AG04450 (cell line): Measurements from ENCODE around the gene CD69. TPM values are rescaled to one million over a fixed set of nuclear protein-coding genes. Genes with fewer than 3 reads are reported as not detected.

Source experiments
- CTCF ChIA-PET: fragments of 300-600, 350-600 bp; formaldehyde crosslinking; extraction: SDS; loops from one replicate; lab custom pipeline; 2022; ENCODE audit warnings: antibody characterized with exemption, inconsistent platforms; lab: Charles Lee
- POLR2A ChIA-PET: fragments of 350-600 bp; formaldehyde crosslinking; extraction: SDS; loops from one replicate; lab custom pipeline; 2021; ENCODE audit warnings: antibody characterized with exemption, inconsistent platforms; lab: Yijun Ruan, JAX
- DNase-seq: peaks from one replicate; pipeline ENCODE4 v3.0.0-alpha.2; 2011; ENCODE audit warnings: low read depth, low spot score
- H3K27ac ChIP-seq: one replicate; pipeline ENCODE4 v1.5.1; 2012; ENCODE audit warnings: low read depth, low read length, control low read depth
- H3K27me3 ChIP-seq: one replicate; pipeline ENCODE4 v1.6.0; 2012; ENCODE audit warnings: low read length; ENCODE audit not compliant: control insufficient read depth, insufficient read depth
- H3K4me3 ChIP-seq: 2 replicates; pipeline ENCODE4 v1.5.1; 2011; ENCODE audit warnings: mild to moderate bottlenecking, low read depth, low read length, control low read depth
- H3K9me3 ChIP-seq: 2 replicates; pipeline ENCODE4 v1.5.1; 2012; ENCODE audit warnings: low read length; ENCODE audit not compliant: control insufficient read depth, insufficient read depth
- polyA plus RNA-seq: library from polyadenylated mRNA; depleted of rRNA; stranded (reverse); fragments of >200 nt; gene quantifications from 2 replicates; pipeline ENCODE4 v1.2.3, GENCODE V29; 2011
- TF ChIP-seq, protein P1 (sequence below): IDR thresholded peaks from 2 replicates; pipeline ENCODE4 v1.5.1; 2011; ENCODE audit warnings: low read depth, low read length, control low read depth, inconsistent platforms

CD69 gene
- polyA plus RNA-seq, 1 experiment: not detected

DNA sequence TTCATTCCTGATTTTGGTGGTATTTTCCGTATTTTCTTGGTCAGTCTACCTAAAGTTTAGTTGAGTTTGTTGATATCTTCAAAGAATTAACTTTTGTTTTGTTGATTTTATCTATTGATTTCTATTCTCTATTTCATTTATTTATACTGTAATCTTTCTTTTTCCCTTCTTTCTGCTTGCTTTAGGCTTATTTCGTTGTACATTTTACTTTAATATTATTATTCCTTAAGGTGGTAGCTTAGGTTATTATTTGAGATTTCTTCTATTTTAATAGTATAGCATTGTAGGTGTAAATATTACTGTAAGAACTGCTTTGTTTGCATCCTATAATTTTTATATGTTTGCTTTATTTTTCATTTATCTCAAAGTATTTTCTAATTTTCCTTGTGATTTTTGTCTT is 45.2 kb upstream of the CD69 start:
- CTCF ChIA-PET: no interaction called here
- POLR2A ChIA-PET: no interaction called here

DNA sequence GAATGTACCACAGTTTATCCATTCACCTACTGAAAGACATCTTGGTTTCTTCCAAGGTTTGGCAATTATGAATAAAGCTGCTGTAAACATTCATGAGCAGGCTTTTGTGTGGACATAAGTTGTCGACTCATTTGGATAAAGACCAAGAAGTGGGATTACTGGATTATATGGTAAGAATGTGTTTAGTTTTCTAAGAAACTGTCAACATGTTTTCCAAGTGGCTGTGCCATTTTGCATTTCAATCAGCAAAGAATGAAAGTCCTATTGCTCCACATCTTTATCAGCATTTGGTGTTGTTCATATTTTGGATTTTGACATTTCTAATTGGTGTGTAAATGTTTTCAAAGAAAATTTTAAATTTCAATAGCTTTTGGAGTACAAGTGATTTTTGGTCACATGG is 39.3 kb upstream of the CD69 start:
- Histone ChIP-seq H3K4me3 (no peak overlapping the region), H3K27ac (no peak overlapping the region), H3K27me3 (no peaks in the 10 kb centered on the region), H3K9me3 (no peaks in the 10 kb centered on the region)
- ChIA-PET POLR2A (no interaction called here), CTCF (interaction anchor here (1.9 to 7.2 kb wide), 2 partner anchors 15 to 50 kb away, joined by 10 to 76 read pairs; no protein-coding TSS in a partner anchor)
- TF ChIP-seq, protein P1, sequence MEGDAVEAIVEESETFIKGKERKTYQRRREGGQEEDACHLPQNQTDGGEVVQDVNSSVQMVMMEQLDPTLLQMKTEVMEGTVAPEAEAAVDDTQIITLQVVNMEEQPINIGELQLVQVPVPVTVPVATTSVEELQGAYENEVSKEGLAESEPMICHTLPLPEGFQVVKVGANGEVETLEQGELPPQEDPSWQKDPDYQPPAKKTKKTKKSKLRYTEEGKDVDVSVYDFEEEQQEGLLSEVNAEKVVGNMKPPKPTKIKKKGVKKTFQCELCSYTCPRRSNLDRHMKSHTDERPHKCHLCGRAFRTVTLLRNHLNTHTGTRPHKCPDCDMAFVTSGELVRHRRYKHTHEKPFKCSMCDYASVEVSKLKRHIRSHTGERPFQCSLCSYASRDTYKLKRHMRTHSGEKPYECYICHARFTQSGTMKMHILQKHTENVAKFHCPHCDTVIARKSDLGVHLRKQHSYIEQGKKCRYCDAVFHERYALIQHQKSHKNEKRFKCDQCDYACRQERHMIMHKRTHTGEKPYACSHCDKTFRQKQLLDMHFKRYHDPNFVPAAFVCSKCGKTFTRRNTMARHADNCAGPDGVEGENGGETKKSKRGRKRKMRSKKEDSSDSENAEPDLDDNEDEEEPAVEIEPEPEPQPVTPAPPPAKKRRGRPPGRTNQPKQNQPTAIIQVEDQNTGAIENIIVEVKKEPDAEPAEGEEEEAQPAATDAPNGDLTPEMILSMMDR: no peak
- DNase-seq: no peak

More for the DNA sequence above, 45.2 kb upstream of the CD69 start:
- TF ChIP-seq, protein P1: no peak
- H3K4me3 ChIP-seq: no peak overlapping the region
- no peaks in the 10 kb centered on the region for H3K27me3 ChIP-seq
- no peaks in the 10 kb centered on the region for H3K9me3 ChIP-seq
- no peak overlapping the region for H3K27ac ChIP-seq
- DNase-seq: no peak

DNA sequence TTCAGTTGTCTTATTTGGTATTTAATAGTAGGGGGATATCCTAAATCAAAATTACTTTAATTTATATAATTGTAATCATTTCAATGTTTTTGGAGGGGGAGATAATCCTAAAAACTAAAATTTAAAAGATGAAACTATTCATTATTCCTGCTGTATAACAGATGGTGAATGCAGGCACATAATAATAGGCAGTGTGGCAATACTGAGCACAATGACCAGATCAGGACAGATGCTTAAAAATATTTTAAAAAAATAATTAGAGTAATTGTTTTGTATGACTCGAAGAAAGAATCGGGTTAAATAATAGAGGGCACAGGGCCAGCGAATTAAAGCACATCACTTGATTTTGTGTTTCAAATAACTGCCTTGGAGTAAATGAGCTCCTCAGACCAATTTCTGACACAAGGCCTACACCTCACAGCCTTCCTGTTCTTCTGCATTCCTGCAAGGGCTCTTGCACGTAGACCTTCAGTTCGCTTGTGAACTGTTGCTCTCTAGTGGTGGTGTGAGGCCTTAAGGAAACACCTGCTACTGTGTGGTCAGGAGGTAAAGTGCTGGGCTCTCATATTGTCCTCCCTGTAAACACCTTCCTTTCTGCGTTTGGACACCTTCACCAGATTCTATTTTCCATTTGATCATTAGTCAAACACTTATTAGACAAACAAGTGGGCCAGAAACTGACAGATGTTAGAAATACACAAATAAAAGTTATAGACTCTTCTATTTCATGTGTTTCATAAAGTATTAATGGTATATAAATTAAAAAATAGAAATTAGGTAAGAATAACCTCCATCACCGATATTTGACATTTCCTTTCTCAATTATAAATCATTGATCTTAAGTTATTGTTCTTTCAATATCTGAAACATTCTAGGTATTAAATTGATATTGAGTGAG is 37.3 kb upstream of the CD69 start:
- H3K27me3 ChIP-seq: no peaks in the 10 kb centered on the region
- no peaks in the 10 kb centered on the region for H3K9me3 ChIP-seq
- POLR2A ChIA-PET: interaction anchor here (0.6 kb wide), 1 partner anchor 21 kb away, joined by 3 read pairs; no protein-coding TSS in a partner anchor
- CTCF ChIA-PET: interaction anchor here (0.6 to 7.2 kb wide), 4 partner anchors 16 to 1061 kb away, joined by 3 to 76 read pairs (median 5); no protein-coding TSS in a partner anchor
- DNase-seq: no peak
- TF ChIP-seq, protein P1: peak; percentile 29
- H3K4me3 ChIP-seq: no peak overlapping the region
- H3K27ac ChIP-seq: no peak overlapping the region

DNA sequence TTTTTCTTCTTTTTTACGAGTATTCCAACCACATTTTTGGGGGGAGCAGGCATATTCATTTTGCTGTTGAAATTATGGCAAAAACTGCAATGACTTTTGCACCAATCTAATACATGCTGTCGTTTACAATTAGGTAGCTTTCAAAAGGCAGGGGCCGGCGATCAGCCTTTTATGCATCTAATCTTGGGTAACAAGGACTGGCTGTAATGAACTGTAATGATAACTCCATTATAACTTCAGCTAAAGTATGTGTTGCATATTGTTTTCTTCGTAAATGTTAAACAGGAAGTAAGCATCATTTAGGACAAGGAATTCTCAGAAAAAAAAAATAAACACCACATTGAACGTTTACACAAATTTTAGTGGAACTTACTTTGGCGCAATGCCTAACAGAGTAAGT is 36.3 kb upstream of the CD69 start:
- POLR2A ChIA-PET: interaction anchor here (0.6 kb wide), 1 partner anchor 20 kb away, joined by 3 read pairs; no protein-coding TSS in a partner anchor
- CTCF ChIA-PET: interaction anchor here (0.8 to 7.2 kb wide), 3 partner anchors 17 to 143 kb away, joined by 3 to 76 read pairs (median 4); no protein-coding TSS in a partner anchor
- Histone ChIP-seq H3K27ac (no peak overlapping the region), H3K27me3 (no peaks in the 10 kb centered on the region), H3K4me3 (no peak overlapping the region), H3K9me3 (no peaks in the 10 kb centered on the region)
- DNase-seq: no peak
- TF ChIP-seq, protein P1: no peak

- CTCF ChIA-PET: interaction anchor here (1.3 to 7.2 kb wide), 2 partner anchors 46 to 144 kb away, joined by 4 to 76 read pairs; no protein-coding TSS in a partner anchor
- no peak overlapping the region for H3K27ac ChIP-seq
Measured at GRCh38 chr12:9796346-9796745, 35.6 kb upstream of the CD69 start.

More at GRCh38 chr12:9796346-9796745, 35.6 kb upstream of the CD69 start:
- POLR2A ChIA-PET: no interaction called here
- Histone ChIP-seq H3K27me3 (no peaks in the 10 kb centered on the region), H3K4me3 (no peak overlapping the region), H3K9me3 (no peaks in the 10 kb centered on the region)
- no peak for DNase-seq
- TF ChIP-seq, protein P1: no peak
